ENCODE data around the gene MYH15.

DNA sequence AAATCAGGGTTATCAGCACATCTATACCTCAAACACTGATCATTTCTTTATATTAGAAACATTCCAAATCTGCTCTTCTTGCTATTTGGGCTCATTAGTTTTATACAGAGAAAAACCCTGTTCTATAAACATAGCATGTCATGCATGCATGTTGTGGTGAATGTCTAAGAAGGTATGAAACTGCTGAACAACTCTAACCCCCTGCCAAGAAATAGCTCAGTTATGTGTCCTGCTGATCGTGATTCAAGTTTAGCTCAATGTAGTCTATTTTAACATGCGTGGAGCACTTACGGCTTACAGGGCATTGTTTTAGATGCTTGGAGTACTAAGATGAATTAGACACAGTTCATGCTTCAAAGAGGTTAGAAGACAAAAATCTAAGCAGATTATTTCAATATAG, 35.8 kb downstream of the MYH15 start:
- no peak for TF ChIP-seq POLR2A (IDR thresholded peaks at IDR 0.05)
- TF ChIP-seq, protein P1, sequence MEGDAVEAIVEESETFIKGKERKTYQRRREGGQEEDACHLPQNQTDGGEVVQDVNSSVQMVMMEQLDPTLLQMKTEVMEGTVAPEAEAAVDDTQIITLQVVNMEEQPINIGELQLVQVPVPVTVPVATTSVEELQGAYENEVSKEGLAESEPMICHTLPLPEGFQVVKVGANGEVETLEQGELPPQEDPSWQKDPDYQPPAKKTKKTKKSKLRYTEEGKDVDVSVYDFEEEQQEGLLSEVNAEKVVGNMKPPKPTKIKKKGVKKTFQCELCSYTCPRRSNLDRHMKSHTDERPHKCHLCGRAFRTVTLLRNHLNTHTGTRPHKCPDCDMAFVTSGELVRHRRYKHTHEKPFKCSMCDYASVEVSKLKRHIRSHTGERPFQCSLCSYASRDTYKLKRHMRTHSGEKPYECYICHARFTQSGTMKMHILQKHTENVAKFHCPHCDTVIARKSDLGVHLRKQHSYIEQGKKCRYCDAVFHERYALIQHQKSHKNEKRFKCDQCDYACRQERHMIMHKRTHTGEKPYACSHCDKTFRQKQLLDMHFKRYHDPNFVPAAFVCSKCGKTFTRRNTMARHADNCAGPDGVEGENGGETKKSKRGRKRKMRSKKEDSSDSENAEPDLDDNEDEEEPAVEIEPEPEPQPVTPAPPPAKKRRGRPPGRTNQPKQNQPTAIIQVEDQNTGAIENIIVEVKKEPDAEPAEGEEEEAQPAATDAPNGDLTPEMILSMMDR (IDR thresholded peaks at IDR 0.05) = no peak

All from adrenal gland (tissue), 5 donors.